NCI-H2227 (cell line): ENCODE results near the gene HP1BP3.
A peak's percentile ranks its signal among the peaks of the same experiment; 100 is the strongest.

Source experiments
- DNase-seq: peaks from one replicate; lab custom pipeline; 2025; ENCODE audit not compliant: unreplicated experiment; lab: John Stamatoyannopoulos, UW

The HP1BP3 gene

GRCh38 chr1:20715406-20715805, 71.7 kb downstream of the HP1BP3 start:
- no peak for DNase-seq

GRCh38 chr1:20713440-20713839, 73.7 kb downstream of the HP1BP3 start:
- no peak for DNase-seq

GRCh38 chr1:20712215-20712577, 74.9 kb downstream of the HP1BP3 start:
- DNase-seq: no peak

GRCh38 chr1:20711285-20712214, 75.6 kb downstream of the HP1BP3 start:
- DNase-seq: peak; percentile 91

GRCh38 chr1:20710469-20711284, 76.4 kb downstream of the HP1BP3 start:
- DNase-seq: peak; percentile 56

- DNase-seq: no peak
These were observed 77.2 kb downstream of the HP1BP3 start for GRCh38 chr1:20709868-20710267.

GRCh38 chr1:20708891-20709290, 78.2 kb downstream of the HP1BP3 start:
- DNase-seq: no peak

- no peak for DNase-seq
These were observed 79.0 kb downstream of the HP1BP3 start for GRCh38 chr1:20708057-20708456.

GRCh38 chr1:20706841-20707240, 80.3 kb downstream of the HP1BP3 start:
- DNase-seq: no peak

- DNase-seq: no peak
These were observed 81.8 kb downstream of the HP1BP3 start for GRCh38 chr1:20705203-20705755.

GRCh38 chr1:20704390-20705202, 82.5 kb downstream of the HP1BP3 start:
- DNase-seq: no peak

GRCh38 chr1:20703124-20703756, 83.9 kb downstream of the HP1BP3 start:
- DNase-seq: no peak

- no peak for DNase-seq
These were observed 84.7 kb downstream of the HP1BP3 start for GRCh38 chr1:20702416-20702815.

- DNase-seq: no peak
These were observed 85.3 kb downstream of the HP1BP3 start for GRCh38 chr1:20701847-20702246.

- no peak for DNase-seq
These were observed 85.7 kb downstream of the HP1BP3 start for GRCh38 chr1:20701446-20701845.

GRCh38 chr1:20700636-20701215, 86.4 kb downstream of the HP1BP3 start:
- no peak for DNase-seq

GRCh38 chr1:20699558-20699957, 87.5 kb downstream of the HP1BP3 start:
- DNase-seq: no peak

GRCh38 chr1:20698195-20698910, 88.8 kb downstream of the HP1BP3 start:
- DNase-seq: no peak

GRCh38 chr1:20697563-20697962, 89.5 kb downstream of the HP1BP3 start:
- DNase-seq: no peak
